Chondrocyte (in vitro differentiated cells): Measurements from ENCODE around the gene MCF2L2. TPM values are rescaled to one million over a fixed set of nuclear protein-coding genes. Genes with fewer than 3 reads are reported as not detected.

Experiments
- DNase-seq: peaks from one replicate; pipeline ENCODE4 v3.0.0; 2021; ENCODE audit warnings: mixed read lengths, low spot score
- H3K27ac Mint-ChIP-seq: one replicate; pipeline ENCODE4 v1.8.0; 2021; ENCODE audit warnings: mild to moderate bottlenecking, moderate library complexity, mixed read lengths; ENCODE audit not compliant: unreplicated experiment
- H3K27me3 Mint-ChIP-seq: 2 replicates; pipeline ENCODE4 v1.8.0; 2021; ENCODE audit warnings: low read depth, mixed read lengths
- H3K36me3 Mint-ChIP-seq: 2 replicates; pipeline ENCODE4 v1.8.0; 2021; ENCODE audit warnings: low read depth, mixed read lengths
- H3K4me1 Mint-ChIP-seq: 2 replicates; pipeline ENCODE4 v1.8.0; 2021; ENCODE audit warnings: low read depth, mild to moderate bottlenecking, mixed read lengths
- H3K4me3 Mint-ChIP-seq: one replicate; pipeline ENCODE4 v1.8.0; 2021; ENCODE audit warnings: mild to moderate bottlenecking, moderate library complexity, mixed read lengths; ENCODE audit not compliant: unreplicated experiment
- H3K9me3 Mint-ChIP-seq: 2 replicates; pipeline ENCODE4 v1.8.0; 2021; ENCODE audit warnings: low read depth, mixed read lengths
- CTCF ChIP-seq: fragments of 200-600 bp; sonication (generic); IDR thresholded peaks from 2 replicates; pipeline ENCODE4 v1.5.0; 2021; ENCODE audit warnings: antibody characterized with exemption, mild to moderate bottlenecking, moderate library complexity
- total RNA-seq: library from RNA; stranded (reverse); gene quantifications from 3 replicates; pipeline ENCODE4 v1.2.1, GENCODE V29; 2021

Gene MCF2L2
- total RNA-seq, 1 donor from 2014 or later: 2.6 TPM

- no peak for DNase-seq
Measured at GRCh38 chr3:183437666-183438564, 9.5 kb upstream of the MCF2L2 start.

GRCh38 chr3:183437061-183437460 is 8.6 kb upstream of the MCF2L2 start:
- no peak overlapping the region for H3K4me3 Mint-ChIP-seq
- no peaks in the 10 kb centered on the region for H3K4me1 Mint-ChIP-seq
- DNase-seq: no peak
- peaks cover 10% of the 10 kb centered on the region for H3K9me3 Mint-ChIP-seq
- H3K27me3 Mint-ChIP-seq: peaks cover 19% of the 10 kb centered on the region
- TF ChIP-seq CTCF: no peak
- H3K36me3 Mint-ChIP-seq: no peaks in the 10 kb centered on the region
- H3K27ac Mint-ChIP-seq: no peak overlapping the region

More at GRCh38 chr3:183437666-183438564, 9.5 kb upstream of the MCF2L2 start:
- no peaks in the 10 kb centered on the region for H3K4me1 Mint-ChIP-seq
- no peaks in the 10 kb centered on the region for H3K36me3 Mint-ChIP-seq
- H3K9me3 Mint-ChIP-seq: peaks cover 18% of the 10 kb centered on the region
- no peak for TF ChIP-seq CTCF
- H3K4me3 Mint-ChIP-seq: no peak overlapping the region
- peaks cover 19% of the 10 kb centered on the region for H3K27me3 Mint-ChIP-seq
- H3K27ac Mint-ChIP-seq: no peak overlapping the region

GRCh38 chr3:183435661-183436060 is 7.2 kb upstream of the MCF2L2 start:
- H3K27ac Mint-ChIP-seq: no peak overlapping the region
- no peaks in the 10 kb centered on the region for H3K36me3 Mint-ChIP-seq
- TF ChIP-seq CTCF: no peak
- no peaks in the 10 kb centered on the region for H3K4me1 Mint-ChIP-seq
- no peak for DNase-seq
- H3K4me3 Mint-ChIP-seq: no peak overlapping the region
- H3K27me3 Mint-ChIP-seq: peaks cover 29% of the 10 kb centered on the region
- peaks cover 7% of the 10 kb centered on the region for H3K9me3 Mint-ChIP-seq

- no peaks in the 10 kb centered on the region for H3K4me1 Mint-ChIP-seq
- no peak overlapping the region for H3K4me3 Mint-ChIP-seq
- H3K36me3 Mint-ChIP-seq: no peaks in the 10 kb centered on the region
- DNase-seq: no peak
- no peak for TF ChIP-seq CTCF
- peaks cover 3% of the 10 kb centered on the region for H3K9me3 Mint-ChIP-seq
- no peak overlapping the region for H3K27ac Mint-ChIP-seq
- H3K27me3 Mint-ChIP-seq: peaks cover 33% of the 10 kb centered on the region
Measured at GRCh38 chr3:183434992-183435391, 6.6 kb upstream of the MCF2L2 start.

- Mint-ChIP-seq H3K9me3 (peaks cover under 1% of the 10 kb centered on the region), H3K36me3 (no peaks in the 10 kb centered on the region), H3K27ac (no peak overlapping the region), H3K27me3 (peaks cover 33% of the 10 kb centered on the region), H3K4me1 (no peaks in the 10 kb centered on the region), H3K4me3 (no peak overlapping the region)
- no peak for DNase-seq
- TF ChIP-seq CTCF: no peak
Measured at GRCh38 chr3:183434503-183434902, 6.1 kb upstream of the MCF2L2 start.
